ENCODE results near the gene WDR3.

The WDR3 gene

GRCh38 chr1:117921991-117922390 lies 7.5 kb upstream of the WDR3 start:
- TF ChIP-seq FOXP2 (optimal IDR thresholded peaks at IDR 0.05; ENCODE audit: borderline replicate concordance, extremely low read depth, extremely low read length, insufficient read depth) (no peak), REST (IDR thresholded peaks at IDR 0.05; ENCODE audit: insufficient read depth in 1 of 2, low read depth in 2 of 2, low read length in 2 of 2) (no peak), SIN3A (IDR thresholded peaks at IDR 0.05; ENCODE audit: borderline replicate concordance, insufficient read depth, low read length) (no peak), TAF1 (IDR thresholded peaks at IDR 0.05; ENCODE audit: borderline replicate concordance, insufficient read depth, low read length) (no peak), POLR2AphosphoS5 (IDR thresholded peaks at IDR 0.05; ENCODE audit: low read depth, low read length) (no peak)

GRCh38 chr1:117925981-117926380 lies 3.6 kb upstream of the WDR3 start:
- TF ChIP-seq SIN3A (IDR thresholded peaks at IDR 0.05; ENCODE audit: borderline replicate concordance, insufficient read depth, low read length) (no peak), FOXP2 (optimal IDR thresholded peaks at IDR 0.05; ENCODE audit: borderline replicate concordance, extremely low read depth, extremely low read length, insufficient read depth) (no peak), POLR2AphosphoS5 (IDR thresholded peaks at IDR 0.05; ENCODE audit: low read depth, low read length) (no peak)

- peak; percentile 60; the same call in 1 of the 2 replicates for TF ChIP-seq SIN3A (IDR thresholded peaks at IDR 0.05; ENCODE audit: borderline replicate concordance, insufficient read depth, low read length)
- TF ChIP-seq FOXP2 (optimal IDR thresholded peaks at IDR 0.05; ENCODE audit: borderline replicate concordance, extremely low read depth, extremely low read length, insufficient read depth), result peak; percentile 34
- no peak for TF ChIP-seq POLR2AphosphoS5 (IDR thresholded peaks at IDR 0.05; ENCODE audit: low read depth, low read length)
- no peak for TF ChIP-seq TAF1 (IDR thresholded peaks at IDR 0.05; ENCODE audit: borderline replicate concordance, insufficient read depth, low read length)
- TF ChIP-seq REST (IDR thresholded peaks at IDR 0.05; ENCODE audit: insufficient read depth in 1 of 2, low read depth in 2 of 2, low read length in 2 of 2), result no peak
Observed at GRCh38 chr1:117928881-117929342, 627 bp upstream of the WDR3 start.

GRCh38 chr1:117930173-117930447 lies 571 bp downstream of the WDR3 start:
- TF ChIP-seq SIN3A (IDR thresholded peaks at IDR 0.05; ENCODE audit: borderline replicate concordance, insufficient read depth, low read length), result no peak
- TF ChIP-seq TAF1 (IDR thresholded peaks at IDR 0.05; ENCODE audit: borderline replicate concordance, insufficient read depth, low read length), result no peak
- TF ChIP-seq REST (IDR thresholded peaks at IDR 0.05; ENCODE audit: insufficient read depth in 1 of 2, low read depth in 2 of 2, low read length in 2 of 2), result no peak
- TF ChIP-seq POLR2AphosphoS5 (IDR thresholded peaks at IDR 0.05; ENCODE audit: low read depth, low read length), result no peak
- TF ChIP-seq FOXP2 (optimal IDR thresholded peaks at IDR 0.05; ENCODE audit: borderline replicate concordance, extremely low read depth, extremely low read length, insufficient read depth), result no peak

GRCh38 chr1:117930484-117930883 lies 945 bp downstream of the WDR3 start:
- TF ChIP-seq FOXP2 (optimal IDR thresholded peaks at IDR 0.05; ENCODE audit: borderline replicate concordance, extremely low read depth, extremely low read length, insufficient read depth), result no peak
- TF ChIP-seq REST (IDR thresholded peaks at IDR 0.05; ENCODE audit: insufficient read depth in 1 of 2, low read depth in 2 of 2, low read length in 2 of 2), result no peak
- TF ChIP-seq POLR2AphosphoS5 (IDR thresholded peaks at IDR 0.05; ENCODE audit: low read depth, low read length), result no peak
- TF ChIP-seq SIN3A (IDR thresholded peaks at IDR 0.05; ENCODE audit: borderline replicate concordance, insufficient read depth, low read length), result no peak
- TF ChIP-seq TAF1 (IDR thresholded peaks at IDR 0.05; ENCODE audit: borderline replicate concordance, insufficient read depth, low read length), result no peak

Data from PFSK-1 (cell line).